Chondrocyte (in vitro differentiated cells): ENCODE measurements around the gene SPTLC2. TPM values are rescaled to one million over a fixed set of nuclear protein-coding genes. Genes with fewer than 3 reads are reported as not detected.
A peak's percentile ranks its signal among the peaks of the same experiment; 100 is the strongest.

ENCODE experiments used
- DNase-seq: peaks from one replicate; pipeline ENCODE4 v3.0.0; 2021; ENCODE audit warnings: mixed read lengths, low spot score
- H3K27ac Mint-ChIP-seq: one replicate; pipeline ENCODE4 v1.8.0; 2021; ENCODE audit warnings: mild to moderate bottlenecking, moderate library complexity, mixed read lengths; ENCODE audit not compliant: unreplicated experiment
- H3K27me3 Mint-ChIP-seq: 2 replicates; pipeline ENCODE4 v1.8.0; 2021; ENCODE audit warnings: low read depth, mixed read lengths
- H3K36me3 Mint-ChIP-seq: 2 replicates; pipeline ENCODE4 v1.8.0; 2021; ENCODE audit warnings: low read depth, mixed read lengths
- H3K4me1 Mint-ChIP-seq: 2 replicates; pipeline ENCODE4 v1.8.0; 2021; ENCODE audit warnings: low read depth, mild to moderate bottlenecking, mixed read lengths
- H3K4me3 Mint-ChIP-seq: one replicate; pipeline ENCODE4 v1.8.0; 2021; ENCODE audit warnings: mild to moderate bottlenecking, moderate library complexity, mixed read lengths; ENCODE audit not compliant: unreplicated experiment
- H3K9me3 Mint-ChIP-seq: 2 replicates; pipeline ENCODE4 v1.8.0; 2021; ENCODE audit warnings: low read depth, mixed read lengths
- total RNA-seq: library from RNA; stranded (reverse); gene quantifications from 3 replicates; pipeline ENCODE4 v1.2.1, GENCODE V29; 2021
- TF ChIP-seq, protein P1 (sequence below): fragments of 200-600 bp; sonication (generic); IDR thresholded peaks from 2 replicates; pipeline ENCODE4 v1.5.0; 2021; ENCODE audit warnings: antibody characterized with exemption, mild to moderate bottlenecking, moderate library complexity

Gene SPTLC2
- total RNA-seq, 1 donor from 2014 or later: 29.1 TPM

DNA sequence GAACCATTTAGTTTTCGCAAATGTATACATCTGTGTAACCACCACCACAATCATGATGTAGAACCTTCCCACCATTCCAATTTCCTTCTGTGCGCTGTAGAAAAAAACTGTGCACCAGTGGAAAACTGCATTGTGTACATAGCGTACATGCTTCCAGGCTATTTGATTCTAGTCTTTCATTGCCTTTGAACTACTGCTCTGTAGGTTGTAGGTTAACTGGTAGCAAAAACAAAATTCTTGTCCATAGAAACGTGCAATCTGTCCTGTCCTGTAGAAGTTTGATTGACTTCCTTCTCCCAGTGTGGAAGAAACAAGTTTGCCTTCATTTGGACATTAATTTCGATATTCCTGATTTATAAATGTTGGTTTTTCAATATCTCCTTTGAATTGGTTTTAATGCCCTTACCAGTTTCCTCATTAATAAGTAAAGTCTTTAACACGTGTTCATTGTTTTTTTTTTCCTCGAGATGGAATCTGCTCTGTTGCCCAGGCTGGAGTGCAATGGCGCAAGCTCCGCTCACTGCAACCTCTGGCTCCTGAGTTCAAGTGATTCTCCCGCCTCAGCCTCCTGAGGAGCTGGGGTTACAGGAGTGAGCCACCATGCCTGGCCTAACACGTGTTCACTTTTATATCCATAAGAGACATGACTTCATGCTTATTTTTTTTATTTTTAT is 114.2 kb downstream of the SPTLC2 start:
- DNase-seq: no peak
- Mint-ChIP-seq H3K36me3 (peaks cover 8% of the 10 kb centered on the region), H3K4me1 (peaks cover 4% of the 10 kb centered on the region), H3K4me3 (no peak overlapping the region), H3K27ac (no peak overlapping the region), H3K9me3 (peaks cover 4% of the 10 kb centered on the region), H3K27me3 (peaks cover 11% of the 10 kb centered on the region)
- TF ChIP-seq, protein P1, sequence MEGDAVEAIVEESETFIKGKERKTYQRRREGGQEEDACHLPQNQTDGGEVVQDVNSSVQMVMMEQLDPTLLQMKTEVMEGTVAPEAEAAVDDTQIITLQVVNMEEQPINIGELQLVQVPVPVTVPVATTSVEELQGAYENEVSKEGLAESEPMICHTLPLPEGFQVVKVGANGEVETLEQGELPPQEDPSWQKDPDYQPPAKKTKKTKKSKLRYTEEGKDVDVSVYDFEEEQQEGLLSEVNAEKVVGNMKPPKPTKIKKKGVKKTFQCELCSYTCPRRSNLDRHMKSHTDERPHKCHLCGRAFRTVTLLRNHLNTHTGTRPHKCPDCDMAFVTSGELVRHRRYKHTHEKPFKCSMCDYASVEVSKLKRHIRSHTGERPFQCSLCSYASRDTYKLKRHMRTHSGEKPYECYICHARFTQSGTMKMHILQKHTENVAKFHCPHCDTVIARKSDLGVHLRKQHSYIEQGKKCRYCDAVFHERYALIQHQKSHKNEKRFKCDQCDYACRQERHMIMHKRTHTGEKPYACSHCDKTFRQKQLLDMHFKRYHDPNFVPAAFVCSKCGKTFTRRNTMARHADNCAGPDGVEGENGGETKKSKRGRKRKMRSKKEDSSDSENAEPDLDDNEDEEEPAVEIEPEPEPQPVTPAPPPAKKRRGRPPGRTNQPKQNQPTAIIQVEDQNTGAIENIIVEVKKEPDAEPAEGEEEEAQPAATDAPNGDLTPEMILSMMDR: no peak

DNA sequence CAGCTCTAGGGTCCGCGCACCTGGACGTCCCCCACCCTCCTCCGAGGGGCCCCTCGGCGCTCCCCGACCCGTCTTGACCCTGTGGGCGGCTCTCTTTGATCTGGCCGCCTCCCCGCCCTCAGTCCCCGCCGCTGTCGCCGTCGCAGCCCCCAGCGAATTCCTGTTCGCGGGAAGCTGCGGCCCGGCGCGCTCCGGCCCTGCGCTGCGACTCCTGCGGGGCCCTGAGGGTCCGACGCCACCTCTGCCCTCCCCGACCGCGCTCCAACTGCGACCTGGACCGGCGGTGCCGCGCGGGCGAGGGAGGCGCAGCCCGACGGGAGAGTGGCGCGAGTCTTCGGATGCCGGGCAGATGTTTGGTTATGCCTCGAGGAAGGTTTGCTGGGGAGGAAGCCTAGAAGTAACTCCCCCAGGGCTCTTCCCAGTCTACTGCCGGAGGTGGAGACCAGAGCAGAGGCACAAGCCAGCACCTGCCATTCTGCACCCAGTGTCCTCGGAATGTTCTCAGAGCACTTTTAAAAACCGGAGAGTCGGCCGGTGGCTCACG is 117.4 kb downstream of the SPTLC2 start:
- no peak for DNase-seq
- Mint-ChIP-seq H3K36me3 (peaks cover 5% of the 10 kb centered on the region), H3K4me1 (peaks cover 4% of the 10 kb centered on the region), H3K27ac (no peak overlapping the region), H3K4me3 (peak overlapping the region; percentile 57), H3K27me3 (peaks cover 11% of the 10 kb centered on the region), H3K9me3 (peaks cover 4% of the 10 kb centered on the region)
- TF ChIP-seq, protein P1: no peak

DNA sequence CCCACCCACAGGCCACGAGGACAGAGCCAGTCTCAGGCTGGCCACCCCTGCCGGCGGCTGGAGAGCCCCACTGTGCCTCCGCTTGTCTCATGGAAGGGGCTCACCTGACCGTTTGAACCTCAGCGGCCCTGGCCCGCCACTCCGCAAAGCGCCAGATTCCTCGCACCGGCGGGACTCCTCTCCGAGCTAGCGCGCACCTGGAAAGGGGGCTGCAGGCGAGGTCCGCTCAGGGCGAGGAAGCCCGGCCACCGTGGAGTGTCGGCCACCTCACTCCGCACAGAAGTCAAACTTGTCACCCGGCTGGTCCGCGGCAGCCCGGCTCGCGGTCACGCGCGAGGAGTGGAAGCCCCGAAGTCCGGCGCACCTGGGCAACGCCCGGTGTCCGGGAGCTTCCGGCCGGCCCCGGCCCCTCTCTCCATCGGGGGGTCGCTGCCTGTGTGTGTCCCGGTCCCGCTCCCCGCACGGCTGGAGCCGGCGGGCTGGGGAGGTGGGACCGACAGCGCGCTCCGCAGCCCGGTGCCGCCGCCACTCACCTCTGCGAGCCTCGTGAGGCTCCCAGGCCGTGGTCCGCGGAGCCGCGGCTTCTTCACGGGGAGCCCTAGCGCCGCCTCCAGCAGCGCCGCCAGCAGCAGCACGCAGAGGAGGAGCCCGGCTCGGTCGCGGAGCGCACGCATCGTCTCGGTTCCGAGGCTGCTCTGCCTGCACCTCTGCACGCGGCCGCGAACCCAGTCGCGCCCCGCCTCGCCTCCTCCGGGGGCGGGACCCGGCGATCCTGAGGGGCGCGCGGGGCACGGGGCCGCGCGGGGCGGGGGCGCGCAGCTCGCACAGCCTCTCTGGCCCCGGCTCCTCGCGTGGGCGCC is 118.1 kb downstream of the SPTLC2 start, which contains the start of gene ISM2:
TSS of gene ISM2 (minus strand) at position 697 of the 860 bp plus-strand sequence. CDS start at position 674, 23 bp downstream.
- no peak for DNase-seq
- H3K27ac Mint-ChIP-seq: peak within 1 kb of the TSS; percentile 33
- peak within 1 kb of the TSS; percentile 57 for H3K4me3 Mint-ChIP-seq
- peaks cover 4% of the 10 kb centered on the region for H3K36me3 Mint-ChIP-seq
- peaks cover 4% of the 10 kb centered on the region for H3K4me1 Mint-ChIP-seq
- TF ChIP-seq, protein P1: no peak
- peaks cover 3% of the 10 kb centered on the region for H3K9me3 Mint-ChIP-seq
- H3K27me3 Mint-ChIP-seq: peaks cover 11% of the 10 kb centered on the region

DNA sequence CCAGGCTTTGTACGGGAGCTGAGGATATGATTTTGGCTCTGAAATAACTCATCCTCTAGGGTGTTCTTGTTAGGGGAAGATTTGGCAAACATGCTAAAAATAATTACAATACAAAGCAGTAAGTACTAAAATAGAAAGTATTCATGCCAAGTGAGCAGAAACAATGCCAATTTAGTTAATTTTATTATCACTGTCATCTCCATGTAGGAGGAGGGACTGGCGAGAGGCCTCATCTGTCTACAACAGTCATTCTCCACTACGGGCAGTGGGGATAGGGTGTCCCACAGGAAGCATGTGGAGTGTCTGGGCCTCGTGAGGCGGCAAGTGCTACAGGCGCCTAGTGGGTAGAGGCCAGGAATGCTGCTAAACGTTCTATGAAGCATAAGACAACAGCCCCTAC is 121.1 kb downstream of the SPTLC2 start:
- no peak for DNase-seq
- no peaks in the 10 kb centered on the region for H3K36me3 Mint-ChIP-seq
- TF ChIP-seq, protein P1: no peak
- H3K4me3 Mint-ChIP-seq: no peak overlapping the region
- H3K27ac Mint-ChIP-seq: no peak overlapping the region
- H3K9me3 Mint-ChIP-seq: no peaks in the 10 kb centered on the region
- H3K27me3 Mint-ChIP-seq: peaks cover 11% of the 10 kb centered on the region
- peaks cover 4% of the 10 kb centered on the region for H3K4me1 Mint-ChIP-seq

DNA sequence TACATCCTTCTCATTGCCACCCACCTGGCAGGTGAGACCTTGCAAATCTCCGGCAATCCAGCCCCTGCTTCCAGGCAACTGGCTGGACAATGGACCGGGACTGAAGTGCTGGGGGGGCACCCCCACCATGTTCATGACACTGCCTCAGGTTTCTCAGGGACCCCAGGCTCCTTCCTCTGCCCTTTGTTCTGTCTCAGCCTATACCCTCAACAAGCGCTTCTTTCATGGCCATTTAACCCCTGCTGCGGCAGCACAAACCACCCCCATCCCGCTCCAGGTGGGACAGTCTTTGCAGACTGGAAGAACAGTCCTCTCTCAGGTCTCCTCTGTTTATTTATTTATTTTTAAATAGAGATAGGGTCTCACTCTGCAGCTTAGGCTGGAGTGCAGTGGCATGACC is 125.4 kb downstream of the SPTLC2 start:
- DNase-seq: no peak
- Mint-ChIP-seq H3K4me1 (no peaks in the 10 kb centered on the region), H3K4me3 (no peak overlapping the region), H3K36me3 (no peaks in the 10 kb centered on the region), H3K9me3 (no peaks in the 10 kb centered on the region), H3K27ac (no peak overlapping the region), H3K27me3 (no peaks in the 10 kb centered on the region)
- TF ChIP-seq, protein P1: no peak
